Measurements from ENCODE around the gene AQP2.

AQP2 gene

GRCh38 chr12:49956663-49957569, 6.4 kb downstream of the AQP2 start:
- ATAC-seq = no peak

- ATAC-seq = no peak
Measured at GRCh38 chr12:49957570-49957967, 7.0 kb downstream of the AQP2 start.

GRCh38 chr12:49959685-49960473, 9.3 kb downstream of the AQP2 start:
- ATAC-seq = no peak

GRCh38 chr12:49960474-49961110, 10.1 kb downstream of the AQP2 start:
- ATAC-seq = no peak

GRCh38 chr12:49961111-49961922, 10.8 kb downstream of the AQP2 start, which contains the start of gene AQP5:
Gene AQP5 (plus strand): TSS chr12:49961872. CDS start chr12:49962018, 146 bp downstream.
- ATAC-seq = peak in 1 of 2 donors; percentile 9

GRCh38 chr12:49961993-49962764, 11.6 kb downstream of the AQP2 start:
- no peak for ATAC-seq

- ATAC-seq = no peak
Measured at GRCh38 chr12:49962861-49963765, 12.6 kb downstream of the AQP2 start.

- no peak for ATAC-seq
Measured at GRCh38 chr12:49963976-49964815, 13.7 kb downstream of the AQP2 start.

- ATAC-seq = no peak
Measured at GRCh38 chr12:49964849-49965624, 14.5 kb downstream of the AQP2 start.

GRCh38 chr12:49965836-49966235, 15.3 kb downstream of the AQP2 start:
- no peak for ATAC-seq

GRCh38 chr12:49966511-49967041, 16.0 kb downstream of the AQP2 start:
- ATAC-seq = no peak

- ATAC-seq = peak; percentile 84 to 85
Measured at GRCh38 chr12:49967042-49967776, 16.7 kb downstream of the AQP2 start.

GRCh38 chr12:49967777-49968250, 17.3 kb downstream of the AQP2 start:
- ATAC-seq = peak in 1 of 2 donors; percentile 2

- ATAC-seq = no peak
Measured at GRCh38 chr12:49968471-49968870, 17.9 kb downstream of the AQP2 start.

- no peak for ATAC-seq
Measured at GRCh38 chr12:49969027-49969426, 18.5 kb downstream of the AQP2 start.

GRCh38 chr12:49969651-49970429, 19.3 kb downstream of the AQP2 start:
- ATAC-seq = no peak

Measured in activated CD4-positive, CD25-positive, alpha-beta regulatory T cell treated with anti-CD3 and anti-CD28 coated beads, Interleukin-2, amount 50 U/mL, for 24 hours (primary cell).